HUES64 (cell line): ENCODE results near the gene RBM41. TPM values are rescaled to one million over a fixed set of nuclear protein-coding genes. Genes with fewer than 3 reads are reported as not detected.
A peak's percentile ranks its signal among the peaks of the same experiment; 100 is the strongest.
"Not testable (repeated sequence)": the region's sequence is repeated elsewhere in the genome, so short reads cannot be mapped to it uniquely, and the experiment has no call there.

Experiments used
- H3K27ac ChIP-seq: 2 replicates; pipeline ENCODE4 v1.7.0; 2013; ENCODE audit warnings: low read depth, low read length, inconsistent platforms
- H3K27me3 ChIP-seq: 2 replicates; pipeline ENCODE4 v1.6.1; 2013; ENCODE audit warnings: mild to moderate bottlenecking, low read length; ENCODE audit not compliant: insufficient read depth
- H3K36me3 ChIP-seq: 2 replicates; pipeline ENCODE4 v1.6.1; 2013; ENCODE audit warnings: mild to moderate bottlenecking, low read length; ENCODE audit not compliant: insufficient read depth
- H3K4me1 ChIP-seq: 2 replicates; pipeline ENCODE4 v1.6.1; 2013; ENCODE audit warnings: mild to moderate bottlenecking, low read length, moderate library complexity; ENCODE audit not compliant: insufficient read depth
- H3K4me3 ChIP-seq: 2 replicates; pipeline ENCODE4 v1.5.1; 2013; ENCODE audit warnings: mild to moderate bottlenecking, low read length, moderate library complexity
- H3K9ac ChIP-seq: 2 replicates; pipeline ENCODE4 v1.6.1; 2013; ENCODE audit warnings: mild to moderate bottlenecking, low read depth, low read length
- H3K9me3 ChIP-seq: 2 replicates; pipeline ENCODE4 v1.6.1; 2013; ENCODE audit warnings: low read depth, low read length; ENCODE audit not compliant: insufficient read depth
- WGBS: fragments of 150-250, 120-280 bp; methylation state at CpG from one replicate; pipeline ENCODE4 v1.1.7; 2013; ENCODE audit warnings: missing lambda C conversion rate; 5-methylcytosine and 5-hydroxymethylcytosine counted together
- polyA plus RNA-seq, 2 experiments: library from polyadenylated mRNA; stranded (reverse); fragments of 50-300 nt; gene quantifications; one replicate each; pipeline ENCODE4 v1.2.3, GENCODE V29; 2013

RBM41 gene
- polyA plus RNA-seq (2013, experiment 1 of 2), result 10.4 TPM
- 12.3 TPM for polyA plus RNA-seq (2013, experiment 2 of 2)

DNA sequence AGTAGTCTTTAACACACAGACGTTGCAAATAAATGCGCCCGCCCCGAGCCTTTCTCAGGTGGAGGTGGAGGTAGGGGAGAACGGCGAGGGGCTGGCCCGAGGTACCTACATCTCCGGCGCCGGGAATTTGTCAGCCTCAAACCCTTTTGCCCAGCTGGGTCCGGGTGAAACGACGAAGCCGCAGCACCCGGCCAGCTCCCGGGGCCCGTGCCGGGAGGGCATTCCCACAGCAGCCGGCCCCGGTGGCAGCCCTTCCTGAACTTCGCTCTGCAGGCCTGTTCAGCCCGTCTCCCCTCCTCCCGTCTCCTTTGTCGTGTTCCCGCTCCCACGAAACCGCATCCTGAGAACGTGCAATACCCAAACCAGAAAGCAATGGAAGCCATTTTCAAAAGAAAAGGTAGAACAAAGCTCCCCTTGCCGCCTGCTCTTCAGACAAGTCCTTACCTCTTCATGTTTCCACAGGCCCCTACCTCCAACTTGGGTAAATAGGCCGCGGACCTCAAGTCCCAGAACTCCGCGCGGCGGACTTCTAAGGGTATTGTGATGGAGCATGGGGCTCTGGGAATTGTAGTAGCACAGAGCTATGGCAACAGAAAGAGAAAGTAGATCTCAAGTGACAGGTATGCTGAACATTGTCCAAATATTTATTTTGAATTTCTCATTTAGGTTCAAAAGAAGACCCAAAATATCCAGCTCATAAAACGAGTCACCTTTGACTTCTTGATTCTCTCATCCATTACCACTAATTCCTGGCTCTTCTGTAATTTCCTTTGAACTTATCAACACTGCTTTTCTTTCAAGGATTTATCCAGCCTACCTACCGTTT, at the start of gene RBM41:
Gene RBM41 (minus strand): TSS at position 501 of the 826 bp plus-strand sequence. CDS start 49 bp downstream, at position 452.
- no peaks in the 10 kb centered on the region for H3K9me3 ChIP-seq
- no peaks in the 10 kb centered on the region for H3K4me1 ChIP-seq
- no peaks in the 10 kb centered on the region for H3K27me3 ChIP-seq
- peak within 1 kb of the TSS; percentile 95 for H3K9ac ChIP-seq
- H3K4me3 ChIP-seq, result peak within 1 kb of the TSS; percentile 96
- H3K36me3 ChIP-seq, result peaks cover 34% of the 10 kb centered on the region
- WGBS, result 3% methylated on average over 37 of the region's 37 CpGs
- H3K27ac ChIP-seq, result peak within 1 kb of the TSS; percentile 65

DNA sequence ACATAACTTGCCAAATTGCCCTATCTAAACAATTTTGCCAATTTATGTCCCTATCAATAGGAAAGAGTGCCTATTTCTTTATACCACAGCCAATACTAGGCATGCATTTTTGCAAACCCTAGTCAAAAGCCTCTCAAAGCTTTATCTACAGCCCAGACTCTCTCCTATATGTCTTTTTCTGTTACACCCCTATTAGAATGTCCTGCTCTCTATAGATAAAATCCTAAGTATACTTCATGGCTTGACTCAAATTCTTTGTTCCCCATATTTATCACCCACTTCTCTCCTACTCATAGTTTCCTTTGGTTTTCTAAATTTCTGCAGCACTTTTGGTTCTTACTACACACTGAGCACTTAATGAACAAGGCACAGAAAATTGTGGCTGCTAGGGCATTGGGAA, 49.6 kb upstream of the RBM41 start:
- Histone ChIP-seq H3K27me3 (no peaks in the 10 kb centered on the region), H3K4me3 (no peak overlapping the region), H3K4me1 (no peaks in the 10 kb centered on the region), H3K9ac (no peak overlapping the region), H3K9me3 (no peaks in the 10 kb centered on the region), H3K36me3 (no peaks in the 10 kb centered on the region), H3K27ac (no peak overlapping the region)

DNA sequence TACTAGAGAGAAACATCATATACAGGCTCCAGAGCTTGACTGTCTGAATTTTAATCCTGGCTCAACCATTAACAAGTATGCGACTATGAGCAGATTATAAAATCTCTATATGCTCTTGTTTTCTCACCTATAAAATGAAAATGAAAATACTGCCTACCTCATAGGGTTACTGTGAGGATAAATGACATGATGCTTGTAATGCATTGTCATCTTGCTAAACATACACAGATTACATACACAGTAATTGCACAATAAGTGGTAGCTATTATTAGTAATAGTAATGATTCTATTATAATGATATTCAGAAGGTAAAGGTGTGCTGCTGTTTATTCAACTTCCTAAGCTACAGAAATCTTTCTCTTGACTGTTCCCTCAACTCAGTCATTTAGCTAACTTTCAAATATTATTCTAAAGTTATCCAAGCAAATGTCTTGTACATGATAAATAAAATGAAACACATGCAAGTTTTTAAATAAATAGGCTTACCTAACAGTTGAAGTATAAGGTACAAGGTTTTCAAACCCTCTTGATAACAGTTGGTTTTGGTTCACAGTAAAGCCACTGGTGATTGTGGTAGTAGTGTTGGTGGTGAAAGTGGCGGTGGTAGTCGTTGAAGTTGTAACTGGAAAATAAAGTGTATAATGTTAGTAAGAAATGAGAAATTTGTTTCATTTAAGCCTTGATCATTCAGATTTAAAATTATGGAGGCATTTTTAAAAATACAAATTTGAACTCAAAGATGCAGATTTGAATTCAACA, 48.7 kb upstream of the RBM41 start:
- Histone ChIP-seq H3K9me3 (no peaks in the 10 kb centered on the region), H3K4me3 (no peak overlapping the region), H3K9ac (no peak overlapping the region), H3K27ac (no peak overlapping the region), H3K27me3 (no peaks in the 10 kb centered on the region), H3K36me3 (no peaks in the 10 kb centered on the region), H3K4me1 (no peaks in the 10 kb centered on the region)
- 100% methylated on average over 3 of the region's 3 CpGs for WGBS

DNA sequence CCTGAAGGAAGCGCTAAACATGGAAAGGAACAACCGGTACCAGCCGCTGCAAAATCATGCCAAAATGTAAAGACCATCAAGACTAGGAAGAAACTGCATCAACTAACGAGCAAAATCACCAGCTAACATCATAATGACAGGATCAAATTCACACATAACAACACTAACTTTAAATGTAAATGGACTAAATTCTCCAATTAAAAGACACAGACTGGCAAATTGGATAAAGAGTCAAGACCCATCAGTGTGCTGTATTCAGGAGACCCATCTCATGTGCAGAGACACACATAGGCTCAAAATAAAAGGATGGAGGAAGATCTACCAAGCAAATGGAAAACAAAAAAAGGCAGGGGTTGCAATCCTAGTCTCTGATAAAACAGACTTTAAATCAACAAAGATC, 39.0 kb upstream of the RBM41 start:
- not testable (repeated sequence) for H3K9me3 ChIP-seq, H3K27me3 ChIP-seq, H3K27ac ChIP-seq

DNA sequence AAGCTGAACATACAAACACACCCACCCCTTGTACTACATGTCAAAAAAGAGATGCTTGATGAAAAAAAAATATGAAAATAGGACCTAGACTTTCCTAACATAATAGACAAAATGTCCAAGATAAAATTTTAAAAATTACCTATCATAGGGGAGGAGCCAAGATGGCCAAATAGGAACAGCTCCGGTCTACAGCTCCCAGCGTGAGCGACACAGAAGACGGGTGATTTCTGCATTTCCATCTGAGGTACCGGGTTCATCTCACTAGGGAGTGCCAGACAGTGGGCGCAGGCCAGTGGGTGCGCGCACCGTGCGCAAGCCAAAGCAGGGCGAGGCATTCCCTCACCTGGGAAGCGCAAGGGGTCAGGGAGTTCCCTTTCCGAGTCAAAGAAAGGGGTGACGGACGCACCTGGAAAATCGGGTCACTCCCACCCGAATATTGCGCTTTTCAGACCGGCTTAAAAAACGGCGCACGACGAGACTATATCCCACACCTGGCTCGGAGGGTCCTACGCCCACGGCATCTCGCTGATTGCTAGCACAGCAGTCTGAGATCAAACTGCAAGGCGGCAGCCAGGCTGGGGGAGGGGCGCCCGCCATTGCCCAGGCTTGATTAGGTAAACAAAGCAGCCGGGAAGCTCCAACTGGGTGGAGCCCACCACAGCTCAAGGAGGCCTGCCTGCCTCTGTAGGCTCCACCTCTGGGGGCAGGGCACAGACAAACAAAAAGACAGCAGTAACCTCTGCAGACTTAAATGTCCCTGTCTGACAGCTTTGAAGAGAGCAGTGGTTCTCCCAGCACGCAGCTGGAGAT, 37.2 kb upstream of the RBM41 start:
- H3K4me1 ChIP-seq, H3K27me3 ChIP-seq, H3K36me3 ChIP-seq, H3K27ac ChIP-seq, H3K9me3 ChIP-seq, H3K9ac ChIP-seq: not testable (repeated sequence)
- peak overlapping the region; percentile 48 for H3K4me3 ChIP-seq
- 6% methylated on average over 12 of the region's 32 CpGs for WGBS

More for the DNA sequence above, 39.0 kb upstream of the RBM41 start:
- WGBS, result no CpG with 5 or more reads among the region's 4 CpGs
- H3K4me3 ChIP-seq, H3K36me3 ChIP-seq, H3K9ac ChIP-seq, H3K4me1 ChIP-seq: not testable (repeated sequence)

DNA sequence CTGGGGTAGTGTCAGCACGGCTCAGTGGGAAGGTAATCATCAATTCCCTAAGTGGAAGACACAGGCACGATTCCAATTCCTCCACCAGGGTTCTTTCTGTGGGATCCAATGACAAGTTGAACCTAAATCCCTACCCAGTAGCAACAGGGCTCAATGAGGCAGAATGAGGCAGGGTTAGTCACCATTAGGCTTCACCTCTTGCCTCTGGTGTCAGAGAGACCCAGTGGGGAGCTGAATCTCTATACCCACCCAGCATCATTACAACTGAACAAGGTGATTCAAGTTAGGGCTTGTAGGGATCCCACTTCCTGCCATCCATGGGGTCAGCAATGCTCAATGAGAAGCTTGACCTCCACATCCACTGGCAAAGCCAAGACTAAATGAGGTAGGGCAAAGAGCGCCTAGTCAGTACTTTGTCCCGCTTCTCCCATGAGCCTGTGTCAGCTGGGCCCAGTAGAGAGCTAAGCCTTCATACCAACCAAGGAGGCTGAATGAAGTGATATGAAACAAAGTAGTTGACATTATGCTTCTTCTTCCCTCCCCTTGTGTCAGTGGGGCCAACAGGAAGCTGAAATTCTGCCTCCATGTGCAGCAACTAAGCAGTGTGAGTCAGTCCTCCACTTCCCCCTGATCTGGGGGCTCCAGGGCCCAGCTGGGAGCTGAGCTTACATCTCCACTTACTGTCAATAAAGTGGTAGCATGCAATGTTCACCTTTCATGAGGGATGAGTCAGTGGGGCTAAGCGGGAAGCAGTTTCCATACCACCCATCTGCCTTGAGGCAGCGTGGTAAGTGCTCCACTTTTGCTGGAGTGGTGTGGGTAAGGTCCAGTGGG, 36.4 kb upstream of the RBM41 start:
- Histone ChIP-seq H3K4me3 (peak overlapping the region; percentile 48), H3K36me3 (no peaks in the 10 kb centered on the region), H3K9me3 (no peaks in the 10 kb centered on the region), H3K9ac (no peak overlapping the region), H3K27me3 (no peaks in the 10 kb centered on the region), H3K4me1 (no peaks in the 10 kb centered on the region; the same call in 1 of the 2 replicates), H3K27ac (no peak overlapping the region)
- 92% methylated on average over 3 of the region's 6 CpGs for WGBS

DNA sequence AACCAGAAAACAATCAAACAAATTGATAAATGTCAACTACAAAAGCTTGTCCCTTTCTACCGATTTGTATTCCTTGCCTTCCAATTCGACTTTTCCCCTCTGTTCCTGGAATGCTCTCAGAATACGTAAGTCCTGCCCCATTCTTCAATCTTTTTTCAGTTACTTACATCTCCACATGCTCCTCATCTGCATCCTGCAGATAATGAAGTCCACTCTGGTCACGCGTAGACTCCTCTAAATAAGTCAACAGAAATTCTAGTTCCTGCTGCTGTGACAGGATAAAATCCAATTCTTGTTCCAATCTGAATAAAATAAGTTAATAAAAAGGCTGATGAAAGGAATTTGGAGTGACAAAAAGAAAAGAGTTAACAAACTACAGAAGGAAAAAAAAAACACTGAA, 34.4 kb upstream of the RBM41 start:
- no peaks in the 10 kb centered on the region; the same call in 1 of the 2 replicates for H3K4me1 ChIP-seq
- H3K4me3 ChIP-seq, result no peak overlapping the region
- WGBS, result 73% methylated on average over 5 of the region's 5 CpGs

DNA sequence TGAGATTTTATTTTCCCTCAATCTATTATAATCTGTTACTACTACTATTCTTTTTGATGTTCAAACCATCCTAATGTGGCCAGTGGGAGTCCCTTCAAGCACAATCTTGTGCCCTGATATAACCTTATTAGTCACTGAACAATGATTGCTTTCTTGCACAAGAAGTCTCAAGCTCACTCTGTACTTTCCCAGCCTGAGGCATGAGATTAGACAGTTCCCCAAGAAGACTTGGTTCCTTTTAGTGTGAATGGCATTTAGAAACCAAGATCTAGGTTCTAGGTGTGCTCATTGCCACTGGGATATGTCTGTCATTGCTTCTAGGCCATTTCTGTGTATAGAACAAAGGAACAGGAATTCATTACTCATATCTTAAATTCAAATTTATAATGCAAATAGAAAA, 28.0 kb upstream of the RBM41 start:
- H3K36me3 ChIP-seq, result no peaks in the 10 kb centered on the region
- H3K4me1 ChIP-seq, result no peaks in the 10 kb centered on the region; the same call in 1 of the 2 replicates
- H3K9ac ChIP-seq, result no peak overlapping the region
- no peaks in the 10 kb centered on the region for H3K27me3 ChIP-seq
- no peak overlapping the region for H3K4me3 ChIP-seq
- H3K9me3 ChIP-seq, result no peaks in the 10 kb centered on the region
- no peak overlapping the region for H3K27ac ChIP-seq

More for the DNA sequence above, 34.4 kb upstream of the RBM41 start:
- H3K27ac ChIP-seq, result no peak overlapping the region
- no peaks in the 10 kb centered on the region for H3K27me3 ChIP-seq
- H3K9ac ChIP-seq, result no peak overlapping the region
- H3K36me3 ChIP-seq, result no peaks in the 10 kb centered on the region
- no peaks in the 10 kb centered on the region for H3K9me3 ChIP-seq

DNA sequence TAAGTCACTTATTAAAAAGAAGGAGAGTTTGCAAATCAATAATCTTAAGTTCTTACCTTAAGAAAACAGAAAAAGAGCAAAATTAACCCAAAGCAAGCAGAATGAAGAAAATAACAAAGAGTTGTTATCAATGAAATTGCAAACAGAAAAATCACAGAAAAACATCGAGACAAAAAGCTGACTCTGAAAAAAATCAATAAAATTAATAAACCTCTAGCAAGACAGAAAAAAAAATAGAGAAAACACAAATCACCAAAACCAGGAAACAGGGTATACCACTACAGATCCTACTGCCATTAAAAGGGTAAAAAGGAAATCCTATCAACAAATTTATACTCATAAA, 17.3 kb upstream of the RBM41 start:
- H3K27me3 ChIP-seq, result no peaks in the 10 kb centered on the region
- H3K4me3 ChIP-seq, result no peak overlapping the region
- no CpG with 5 or more reads among the region's 1 CpG for WGBS
- H3K9ac ChIP-seq, result no peak overlapping the region
- H3K9me3 ChIP-seq, result no peaks in the 10 kb centered on the region
- H3K4me1 ChIP-seq, result no peaks in the 10 kb centered on the region
- H3K27ac ChIP-seq, result no peak overlapping the region
- no peaks in the 10 kb centered on the region for H3K36me3 ChIP-seq

DNA sequence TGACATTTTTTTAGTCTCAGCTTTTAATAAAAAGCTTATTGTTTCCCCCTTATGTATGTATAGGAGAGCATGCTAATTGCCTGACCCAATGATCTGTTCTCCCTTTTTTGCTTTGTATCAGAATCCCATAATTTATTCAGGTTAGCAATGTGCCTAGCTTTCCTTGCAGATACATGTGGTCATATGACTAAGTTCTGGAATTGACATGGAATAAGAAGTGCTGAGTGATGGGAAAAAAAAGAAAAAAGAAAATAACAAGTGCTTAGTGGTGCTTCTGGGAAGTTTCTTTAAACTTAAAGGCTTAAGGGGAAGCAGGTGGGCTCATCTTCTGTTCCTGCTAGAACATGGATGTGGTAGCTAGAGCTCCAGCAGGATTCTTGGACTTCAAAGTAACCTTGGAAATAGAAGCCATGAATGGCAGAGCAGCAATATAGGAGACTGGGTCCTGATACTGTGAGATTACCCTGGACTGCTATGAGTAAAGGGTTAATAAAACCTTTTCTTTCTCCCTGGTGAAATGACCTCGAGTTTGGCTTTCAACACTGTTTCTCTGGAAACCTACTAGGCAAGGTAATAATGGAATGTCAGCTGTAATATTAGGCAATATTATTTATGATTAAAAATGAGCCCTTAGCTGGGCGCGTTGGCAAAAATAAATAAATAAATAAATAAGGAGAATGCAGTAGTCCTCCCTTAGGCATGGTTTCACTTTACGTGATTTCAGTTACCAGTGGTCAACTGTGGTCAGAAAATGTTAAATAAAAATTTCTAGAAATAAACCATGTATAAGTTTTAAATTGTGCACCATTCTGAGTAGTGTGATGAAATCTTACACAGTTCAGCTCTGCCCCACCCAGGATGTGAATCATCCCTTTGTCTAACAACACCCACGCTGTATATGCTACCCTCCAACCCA, 16.7 kb upstream of the RBM41 start:
- H3K4me1 ChIP-seq, result no peaks in the 10 kb centered on the region
- H3K27ac ChIP-seq, result no peak overlapping the region
- H3K9ac ChIP-seq, result no peak overlapping the region
- H3K36me3 ChIP-seq, result no peaks in the 10 kb centered on the region
- H3K9me3 ChIP-seq, result no peaks in the 10 kb centered on the region
- H3K4me3 ChIP-seq, result no peak overlapping the region
- no peaks in the 10 kb centered on the region for H3K27me3 ChIP-seq
- 100% methylated on average over 2 of the region's 5 CpGs for WGBS
